Measurements from ENCODE around the gene ATP10B.

- no peak for TF ChIP-seq CTCF (conservative IDR thresholded peaks at IDR 0.05; ENCODE audit: low read length)
- TF ChIP-seq EZH2phosphoT487 (IDR thresholded peaks at IDR 0.05; ENCODE audit: borderline replicate concordance, low read depth, low read length) = no peak
Observed at GRCh38 chr5:160800375-160801275, 51.4 kb downstream of the ATP10B start.
